ENCODE data around the gene PIP5K1B.

PIP5K1B gene

DNA sequence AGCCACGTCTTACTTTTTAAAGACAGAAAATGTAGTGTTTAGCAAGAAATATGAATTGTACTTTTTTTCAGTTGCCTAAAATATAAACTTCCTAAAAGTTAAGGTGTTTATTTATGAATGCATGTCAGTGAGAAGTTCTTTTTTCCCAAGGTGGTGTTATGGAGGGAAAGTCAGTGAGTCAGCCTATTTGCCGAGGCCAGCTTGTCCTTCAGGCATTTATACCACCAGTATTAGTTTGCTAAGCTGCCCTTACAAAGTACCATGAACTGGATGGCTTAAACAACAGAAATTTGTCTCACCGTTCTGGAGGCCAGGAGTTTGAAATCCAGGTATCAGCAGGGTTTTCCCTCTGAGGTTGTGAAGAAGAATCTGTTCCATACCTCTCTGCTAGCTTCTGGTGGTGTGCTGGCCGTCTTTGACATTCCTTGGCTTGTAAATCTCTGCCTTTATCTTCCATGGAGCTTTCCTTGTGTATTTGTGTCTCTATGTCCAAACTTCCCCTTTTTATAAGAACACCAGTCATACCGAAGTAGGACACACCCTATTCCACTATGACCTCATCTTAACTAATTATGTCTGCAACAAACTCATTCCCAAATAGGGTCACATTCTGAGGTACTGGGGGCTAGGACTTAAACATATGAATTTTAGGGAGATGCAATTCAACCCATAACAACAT is 270.5 kb downstream of the PIP5K1B start:
- no peak overlapping the region for H3K4me3 ChIP-seq (ENCODE audit: low read length)
- no peak for DNase-seq (ENCODE audit: low read depth)
- no peak for TF ChIP-seq CTCF (conservative IDR thresholded peaks at IDR 0.05; ENCODE audit: low read length)

- no peak for DNase-seq (ENCODE audit: low read depth)
- no peak overlapping the region for H3K4me3 ChIP-seq (ENCODE audit: low read length)
- no peak for TF ChIP-seq CTCF (conservative IDR thresholded peaks at IDR 0.05; ENCODE audit: low read length)
Observed at GRCh38 chr9:68978066-68978465, 273.0 kb downstream of the PIP5K1B start.

DNA sequence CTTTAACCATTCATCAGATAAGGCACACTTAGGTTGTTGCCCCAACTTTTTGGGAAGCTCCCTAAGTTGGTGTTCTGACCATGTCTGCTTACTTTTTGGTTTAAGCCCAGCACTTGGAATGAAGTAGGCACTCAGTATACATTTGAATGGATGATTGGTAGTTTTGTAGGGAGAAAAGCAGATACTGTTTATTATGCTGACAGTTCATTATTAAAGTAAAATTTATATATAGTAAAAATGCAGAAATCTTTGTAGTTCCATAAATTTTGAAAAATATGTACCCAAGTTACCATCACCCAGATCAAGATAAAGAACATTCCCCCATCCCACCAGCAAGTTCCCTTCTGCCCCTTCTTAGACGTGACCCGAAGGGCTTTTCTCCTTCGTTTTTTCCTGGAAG is 273.5 kb downstream of the PIP5K1B start:
- no peak overlapping the region for H3K4me3 ChIP-seq (ENCODE audit: low read length)
- no peak for TF ChIP-seq CTCF (conservative IDR thresholded peaks at IDR 0.05; ENCODE audit: low read length)
- no peak for DNase-seq (ENCODE audit: low read depth)

DNA sequence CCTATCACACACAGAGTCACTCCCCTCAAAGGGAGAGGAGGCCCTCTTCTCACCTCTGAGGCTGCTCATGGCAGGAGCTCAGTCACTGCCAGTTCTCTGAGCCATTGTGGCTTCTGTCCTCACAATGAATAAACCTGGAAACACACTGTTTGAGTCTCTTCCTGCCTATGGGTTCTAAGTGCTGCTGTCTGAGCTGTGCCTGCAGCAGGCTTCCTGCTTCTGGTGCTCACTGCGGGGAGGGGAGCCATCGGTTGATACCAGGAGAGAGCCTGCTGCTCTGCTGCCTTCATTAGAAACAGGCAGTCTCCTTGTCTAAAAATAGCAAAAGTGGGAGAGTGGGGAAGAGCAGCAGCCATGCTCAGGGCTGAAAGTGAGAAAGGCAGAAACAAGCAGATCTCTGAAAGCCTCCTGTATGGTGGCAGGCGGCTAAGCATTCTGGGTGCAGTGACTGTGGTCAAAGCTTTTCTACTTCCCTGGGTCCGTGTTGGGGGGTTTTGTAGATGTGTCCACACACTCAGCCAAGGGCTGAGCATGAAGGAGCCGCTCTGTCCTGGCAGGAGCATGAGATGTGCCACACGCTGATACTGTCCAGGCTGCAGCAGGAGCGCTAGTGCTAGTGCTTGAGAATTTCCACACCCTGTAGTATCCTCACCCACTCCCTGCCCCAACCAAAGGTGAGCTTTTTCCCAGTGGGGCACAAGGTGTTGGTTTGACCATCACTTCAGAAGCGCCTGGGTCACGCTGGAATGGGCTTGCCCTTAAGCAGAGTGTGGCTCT is 274.7 kb downstream of the PIP5K1B start:
- TF ChIP-seq CTCF (conservative IDR thresholded peaks at IDR 0.05; ENCODE audit: low read length) = no peak
- no peak overlapping the region for H3K4me3 ChIP-seq (ENCODE audit: low read length)
- no peak for DNase-seq (ENCODE audit: low read depth)

DNA sequence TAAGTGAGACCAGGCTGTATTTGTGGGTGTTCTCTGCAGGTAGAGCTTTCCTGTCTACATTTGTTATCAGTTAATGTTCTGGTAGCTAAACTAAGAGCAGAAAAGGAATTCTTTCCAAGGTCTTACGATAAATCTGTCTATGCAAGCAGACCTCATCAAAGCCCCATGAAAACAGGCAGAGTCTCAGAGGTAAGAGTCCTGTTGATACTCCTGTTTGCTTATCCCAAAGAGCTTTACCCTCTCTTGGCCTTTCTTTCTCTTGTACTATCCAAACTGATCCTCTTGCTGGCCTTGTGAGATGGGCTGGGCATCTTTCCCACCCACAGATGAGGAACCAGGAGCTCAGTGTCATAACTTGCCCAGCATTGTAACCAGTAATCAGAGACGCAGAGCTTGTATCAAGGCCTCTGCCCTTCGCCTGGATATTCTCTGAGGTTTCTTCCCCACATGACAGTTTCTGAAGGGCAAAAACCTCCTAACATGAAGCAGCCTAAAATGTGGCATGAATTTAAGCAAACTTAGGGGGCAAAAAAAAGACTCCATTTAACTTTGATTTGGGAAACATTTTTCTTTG is 275.4 kb downstream of the PIP5K1B start:
- H3K4me3 ChIP-seq (ENCODE audit: low read length) = no peak overlapping the region
- no peak for DNase-seq (ENCODE audit: low read depth)
- no peak for TF ChIP-seq CTCF (conservative IDR thresholded peaks at IDR 0.05; ENCODE audit: low read length)

DNA sequence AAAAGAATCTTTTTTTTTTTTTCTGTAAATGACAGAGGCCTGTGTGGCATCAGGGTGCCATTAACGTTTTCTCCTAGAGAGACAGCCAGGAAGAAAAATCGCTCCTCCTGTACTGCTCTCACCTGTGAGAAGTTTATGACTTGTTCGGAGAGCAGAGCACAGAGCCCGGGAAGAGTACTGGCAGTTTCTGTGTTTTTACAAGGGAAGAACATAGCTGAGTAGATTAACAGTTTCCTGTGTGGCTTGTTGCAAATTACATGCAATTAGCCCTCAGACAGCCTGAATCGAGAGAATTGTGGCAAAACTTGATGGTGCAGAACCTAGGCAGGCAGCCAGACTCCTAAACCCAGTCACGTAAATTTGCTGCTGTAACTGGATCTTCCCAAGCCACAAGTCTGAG is 276.7 kb downstream of the PIP5K1B start:
- TF ChIP-seq CTCF (conservative IDR thresholded peaks at IDR 0.05; ENCODE audit: low read length) = no peak
- H3K4me3 ChIP-seq (ENCODE audit: low read length) = no peak overlapping the region
- no peak for DNase-seq (ENCODE audit: low read depth)

GRCh38 chr9:68983008-68983411 is 278.0 kb downstream of the PIP5K1B start:
- no peak overlapping the region for H3K4me3 ChIP-seq (ENCODE audit: low read length)
- no peak for DNase-seq (ENCODE audit: low read depth)
- no peak for TF ChIP-seq CTCF (conservative IDR thresholded peaks at IDR 0.05; ENCODE audit: low read length)
